GM21390 (cell line): Measurements from ENCODE around the gene PREB.

Experiments
- ATAC-seq: cut with Tn5 transposase; IDR thresholded peaks from one replicate; pipeline ENCODE4 v1.9.1; 2021; ENCODE audit not compliant: unreplicated experiment

The PREB gene

GRCh38 chr2:27083410-27084296 is 50.8 kb downstream of the PREB start:
- no peak for ATAC-seq

- ATAC-seq = no peak
Measured at GRCh38 chr2:27082773-27083409, 51.5 kb downstream of the PREB start.

- no peak for ATAC-seq
Measured at GRCh38 chr2:27081984-27082772, 52.3 kb downstream of the PREB start.
